ENCODE data around the gene KCNIP4.

The KCNIP4 gene

DNA sequence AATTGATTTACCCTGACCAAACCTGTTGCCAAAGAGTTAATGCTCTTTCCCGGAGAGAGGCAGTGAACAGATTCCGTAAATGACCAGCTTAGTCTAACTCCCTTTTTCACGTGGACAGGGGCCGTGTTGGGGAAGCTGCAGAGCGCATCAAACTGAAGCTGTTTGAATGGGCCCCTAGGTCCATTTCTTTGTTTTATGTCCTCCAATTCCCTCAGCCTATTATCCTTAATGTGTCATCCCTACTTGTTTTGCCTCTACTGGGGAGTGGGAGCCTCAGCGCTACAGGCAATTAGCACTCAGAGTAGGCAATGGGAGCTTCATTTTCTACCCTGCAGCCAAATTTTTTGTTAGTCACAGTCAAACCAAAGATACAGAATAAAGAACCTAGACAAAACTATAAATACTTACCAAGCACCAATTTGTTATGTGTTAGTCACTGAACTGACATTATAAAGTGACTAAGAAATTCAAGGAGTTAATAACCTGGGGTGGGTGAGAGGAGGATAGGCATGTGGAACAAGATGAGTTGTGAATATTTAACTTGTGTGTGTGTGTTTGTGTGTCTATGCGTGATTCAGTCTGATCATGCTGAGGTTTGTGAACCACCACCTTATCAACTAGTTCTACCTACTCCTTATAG is 830.9 kb downstream of the KCNIP4 start:
- DNase-seq (no peak), ATAC-seq (replicated peaks) (no peak)
- Mint-ChIP-seq H3K27me3 (no peaks in the 10 kb centered on the region), H3K27ac (no peak overlapping the region), H3K4me1 (no peaks in the 10 kb centered on the region), H3K4me3 (no peak overlapping the region), H3K36me3 (no peaks in the 10 kb centered on the region), H3K9me3 (peaks cover 0 to 9% of the 10 kb centered on the region in 2 donors)

DNA sequence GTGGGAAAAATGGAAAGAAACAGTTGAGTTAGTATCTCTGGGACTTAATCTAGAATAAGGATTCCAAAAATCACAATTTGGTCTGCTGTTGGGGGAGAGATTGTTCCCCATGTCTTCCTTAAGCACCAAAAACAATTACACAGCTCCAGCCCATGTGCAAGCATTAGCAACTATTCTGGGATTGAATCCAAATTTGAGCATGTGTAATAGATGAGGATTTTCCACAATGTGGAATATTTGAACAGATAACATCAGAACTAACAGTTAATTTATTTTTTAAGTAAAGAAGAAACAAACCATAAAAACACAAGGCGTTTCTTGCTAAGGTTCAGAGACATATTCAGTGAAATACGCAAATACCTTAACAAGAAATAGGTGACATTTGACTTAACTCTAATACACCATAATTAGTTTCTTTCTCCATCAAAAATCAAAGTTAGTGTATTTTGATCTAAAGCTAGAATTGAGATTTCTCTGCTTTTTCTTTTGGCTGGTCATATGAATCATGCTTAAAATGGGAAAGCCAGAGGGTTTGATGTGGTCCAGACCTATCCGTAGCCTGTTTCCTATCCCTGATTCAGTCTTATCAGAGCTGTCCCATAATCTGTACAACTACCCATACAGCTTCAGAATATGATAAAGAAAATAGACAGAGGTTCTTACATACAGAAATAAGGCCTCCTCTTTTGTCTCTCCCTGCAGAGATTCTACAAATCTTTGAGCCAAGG is 834.9 kb downstream of the KCNIP4 start:
- Mint-ChIP-seq H3K27ac (no peak overlapping the region), H3K27me3 (no peaks in the 10 kb centered on the region), H3K9me3 (peaks cover 0 to 10% of the 10 kb centered on the region in 2 donors), H3K4me1 (no peaks in the 10 kb centered on the region), H3K36me3 (no peaks in the 10 kb centered on the region), H3K4me3 (no peak overlapping the region)
- DNase-seq (no peak), ATAC-seq (replicated peaks) (no peak)

DNA sequence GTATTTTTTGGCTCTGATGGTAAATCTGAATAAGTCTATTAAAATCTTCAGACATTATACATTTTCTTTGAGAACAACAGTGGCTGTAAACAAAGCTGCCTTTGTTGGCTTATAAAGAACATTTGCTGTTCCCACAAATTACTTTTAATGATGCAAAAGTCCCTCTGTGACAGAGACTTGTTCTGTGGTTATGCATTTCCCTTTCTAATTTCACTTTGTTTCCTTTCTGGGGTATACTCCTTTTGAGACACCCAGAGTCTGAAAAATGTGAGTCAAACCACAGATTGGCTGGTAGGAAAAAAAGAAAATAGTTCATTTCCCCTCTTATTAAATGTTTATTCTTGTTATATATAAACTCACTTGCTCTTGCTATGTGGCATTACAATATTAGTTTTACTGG is 845.9 kb downstream of the KCNIP4 start:
- ATAC-seq (replicated peaks) (no peak), DNase-seq (no peak)
- no peaks in the 10 kb centered on the region for H3K27me3 Mint-ChIP-seq
- peaks cover 8 to 10% of the 10 kb centered on the region in 2 donors for H3K9me3 Mint-ChIP-seq
- no peaks in the 10 kb centered on the region for H3K36me3 Mint-ChIP-seq
- H3K4me1 Mint-ChIP-seq, result no peaks in the 10 kb centered on the region
- H3K27ac Mint-ChIP-seq, result no peak overlapping the region
- H3K4me3 Mint-ChIP-seq, result no peak overlapping the region

DNA sequence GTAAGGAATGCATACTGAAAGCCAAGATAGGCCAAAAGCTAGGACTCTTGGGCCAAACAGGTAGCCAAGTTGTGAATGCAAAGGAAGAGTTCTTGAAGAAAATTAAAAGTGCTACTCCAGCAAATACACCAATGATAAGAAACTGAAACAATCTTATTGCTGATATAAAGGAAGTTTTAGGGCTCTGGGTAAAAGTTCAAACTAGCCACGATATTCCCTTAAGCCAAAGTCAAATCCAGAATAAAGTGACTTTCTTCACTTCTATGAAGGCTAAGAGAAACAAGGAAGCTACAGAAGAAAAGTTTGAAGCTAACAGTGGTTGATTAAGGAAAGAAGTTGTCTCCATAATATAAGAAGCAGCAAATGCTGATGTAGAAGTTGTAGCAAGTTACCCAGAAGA is 850.7 kb downstream of the KCNIP4 start:
- Mint-ChIP-seq H3K36me3 (no peaks in the 10 kb centered on the region), H3K9me3 (peaks cover 6 to 10% of the 10 kb centered on the region in 2 donors), H3K4me1 (no peaks in the 10 kb centered on the region), H3K4me3 (no peak overlapping the region), H3K27me3 (no peaks in the 10 kb centered on the region), H3K27ac (no peak overlapping the region)
- DNase-seq, result no peak
- no peak for ATAC-seq (replicated peaks)

DNA sequence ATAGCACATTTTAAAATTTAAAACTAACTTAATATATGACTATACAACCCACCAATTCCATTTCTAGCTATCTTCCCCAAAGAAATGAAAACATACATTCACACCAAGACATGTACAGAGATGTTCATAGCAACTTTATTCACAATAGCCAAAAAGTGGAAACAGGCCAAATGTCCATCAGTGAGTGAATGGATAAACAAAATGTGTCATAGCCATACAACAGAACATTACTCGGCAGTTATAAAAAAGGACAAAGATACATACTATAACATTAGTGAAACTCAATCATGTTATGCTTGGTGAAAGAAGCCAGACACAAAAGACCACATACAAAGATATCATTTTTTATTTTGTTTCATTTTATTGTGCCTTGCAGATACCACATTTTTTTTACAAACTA is 851.5 kb downstream of the KCNIP4 start:
- peaks cover 6 to 10% of the 10 kb centered on the region in 2 donors for H3K9me3 Mint-ChIP-seq

DNA sequence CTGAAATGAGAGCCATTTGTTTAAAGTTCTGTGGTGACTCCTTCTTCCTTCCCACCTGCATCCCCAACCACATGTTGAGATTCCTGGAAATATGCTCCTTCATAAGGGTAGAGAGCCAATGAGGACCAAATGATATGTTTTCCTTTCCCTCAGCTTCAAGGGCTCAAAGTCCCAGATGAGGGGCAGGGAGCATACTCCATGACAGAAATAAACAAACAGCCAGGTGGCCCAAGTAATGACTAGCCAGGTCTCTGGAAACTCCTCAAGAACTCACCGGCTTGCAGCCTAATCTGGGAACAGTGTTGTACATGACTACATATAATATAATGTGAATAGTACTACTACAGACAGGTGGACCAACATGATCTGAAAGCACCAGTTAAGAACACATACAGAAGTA is 856.0 kb downstream of the KCNIP4 start:
- Mint-ChIP-seq H3K27ac (no peak overlapping the region), H3K27me3 (no peaks in the 10 kb centered on the region), H3K9me3 (peaks cover 6 to 16% of the 10 kb centered on the region in 2 donors), H3K36me3 (no peaks in the 10 kb centered on the region), H3K4me3 (no peak overlapping the region), H3K4me1 (no peaks in the 10 kb centered on the region)
- DNase-seq (no peak), ATAC-seq (replicated peaks) (no peak)

More for the DNA sequence above, 851.5 kb downstream of the KCNIP4 start:
- Mint-ChIP-seq H3K4me3 (no peak overlapping the region), H3K4me1 (no peaks in the 10 kb centered on the region), H3K36me3 (no peaks in the 10 kb centered on the region), H3K27ac (no peak overlapping the region), H3K27me3 (no peaks in the 10 kb centered on the region)
- DNase-seq (no peak), ATAC-seq (replicated peaks) (no peak)

DNA sequence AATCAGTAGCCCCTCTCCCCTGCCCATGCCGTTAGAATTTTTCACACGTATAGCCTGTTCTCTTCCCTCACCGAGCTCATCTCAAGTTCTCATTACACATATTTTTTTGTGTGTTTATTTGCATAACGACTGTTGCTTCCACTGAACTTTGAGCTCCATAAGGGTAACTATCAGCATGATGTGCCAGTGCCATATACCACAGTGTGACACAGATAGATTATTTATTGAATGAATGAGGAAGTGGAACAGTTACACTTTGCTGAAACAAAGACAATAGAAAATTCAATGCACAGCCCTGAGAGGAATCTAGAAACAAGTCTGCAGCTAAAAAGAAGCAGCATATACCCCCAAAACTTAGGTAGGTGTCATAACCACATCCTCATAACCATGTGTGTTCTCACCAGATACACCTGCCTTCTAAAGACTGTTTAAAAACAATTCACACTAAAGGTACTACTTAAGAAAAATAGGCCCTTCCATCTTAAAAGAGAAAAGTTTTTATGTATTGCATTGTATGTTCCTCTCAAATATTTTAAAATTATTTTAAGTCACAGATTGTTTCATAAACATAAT is 858.4 kb downstream of the KCNIP4 start:
- no peak for ATAC-seq (replicated peaks)
- no peaks in the 10 kb centered on the region for H3K36me3 Mint-ChIP-seq
- H3K27ac Mint-ChIP-seq, result no peak overlapping the region
- H3K4me1 Mint-ChIP-seq, result no peaks in the 10 kb centered on the region
- no peaks in the 10 kb centered on the region for H3K27me3 Mint-ChIP-seq
- no peak overlapping the region for H3K4me3 Mint-ChIP-seq
- no peak for DNase-seq
- peaks cover 5 to 17% of the 10 kb centered on the region in 2 donors for H3K9me3 Mint-ChIP-seq

DNA sequence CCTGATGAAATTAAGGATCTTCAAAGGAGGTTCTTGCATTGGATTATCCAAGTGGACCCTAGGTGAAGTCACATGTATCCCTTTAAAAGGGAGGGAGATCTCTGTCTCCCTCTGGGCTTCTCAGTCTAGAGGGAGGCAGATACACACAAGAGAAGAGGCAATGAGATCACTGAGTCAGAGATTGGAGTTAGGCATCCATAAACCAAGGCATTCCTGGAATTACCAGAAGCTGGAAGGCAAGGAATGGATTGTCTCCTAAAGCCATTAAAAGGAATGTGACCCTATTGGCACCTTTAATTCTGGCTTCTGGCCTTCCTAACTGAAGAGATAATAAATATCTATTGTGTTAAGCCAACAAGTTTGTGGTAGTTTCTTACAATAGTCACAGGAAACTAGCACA is 865.2 kb downstream of the KCNIP4 start:
- ATAC-seq (replicated peaks) (no peak), DNase-seq (no peak)
- H3K27ac Mint-ChIP-seq, result no peak overlapping the region
- no peaks in the 10 kb centered on the region for H3K4me1 Mint-ChIP-seq
- peaks cover 7 to 8% of the 10 kb centered on the region in 2 donors for H3K9me3 Mint-ChIP-seq
- H3K27me3 Mint-ChIP-seq, result no peaks in the 10 kb centered on the region
- no peaks in the 10 kb centered on the region for H3K36me3 Mint-ChIP-seq
- H3K4me3 Mint-ChIP-seq, result no peak overlapping the region

DNA sequence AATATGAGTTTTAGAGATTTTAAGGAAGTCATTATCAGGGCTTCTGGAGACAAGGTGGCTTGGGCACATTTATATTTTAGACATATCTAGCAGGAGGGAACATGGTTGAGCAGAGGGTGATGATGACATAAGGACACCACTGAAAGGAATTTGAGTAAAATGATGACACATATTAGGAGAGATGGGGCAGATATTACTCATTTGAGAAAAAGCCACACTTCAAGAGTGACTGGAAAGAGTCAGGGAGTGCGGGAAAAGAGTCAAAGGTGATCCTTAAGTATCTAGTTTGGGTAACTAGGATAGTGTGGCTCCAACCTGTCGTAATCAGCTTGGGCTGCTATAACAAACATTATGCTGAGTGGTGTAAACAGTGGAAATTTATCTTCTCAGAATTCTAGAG is 870.6 kb downstream of the KCNIP4 start:
- H3K4me1 Mint-ChIP-seq, result no peaks in the 10 kb centered on the region
- no peaks in the 10 kb centered on the region for H3K36me3 Mint-ChIP-seq
- H3K27ac Mint-ChIP-seq, result no peak overlapping the region
- H3K4me3 Mint-ChIP-seq, result no peak overlapping the region
- ATAC-seq (replicated peaks) (no peak), DNase-seq (no peak)
- peaks cover 6% of the 10 kb centered on the region in 2 donors for H3K9me3 Mint-ChIP-seq
- no peaks in the 10 kb centered on the region for H3K27me3 Mint-ChIP-seq

DNA sequence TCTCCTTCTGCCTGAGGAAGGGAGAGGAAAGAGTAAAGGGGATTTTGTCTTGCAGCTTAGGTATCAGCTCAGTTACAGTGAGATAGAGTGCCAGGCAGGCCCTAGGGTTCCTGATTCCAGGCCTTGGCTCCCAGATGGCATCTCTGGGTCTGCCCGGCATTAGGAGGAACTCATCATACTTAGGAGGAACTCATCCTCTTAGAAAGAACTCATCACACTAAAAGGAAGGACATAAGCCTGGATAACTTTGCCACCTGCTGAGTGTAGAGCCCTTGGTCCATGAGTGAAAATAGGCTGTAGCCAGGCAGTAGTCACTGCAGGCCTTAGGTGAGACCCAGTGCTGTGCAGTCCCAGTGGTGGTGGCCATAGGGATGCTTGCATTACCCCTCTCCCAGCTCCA is 881.2 kb downstream of the KCNIP4 start:
- Mint-ChIP-seq H3K36me3 (no peaks in the 10 kb centered on the region), H3K27ac (no peak overlapping the region), H3K4me1 (no peaks in the 10 kb centered on the region)

DNA sequence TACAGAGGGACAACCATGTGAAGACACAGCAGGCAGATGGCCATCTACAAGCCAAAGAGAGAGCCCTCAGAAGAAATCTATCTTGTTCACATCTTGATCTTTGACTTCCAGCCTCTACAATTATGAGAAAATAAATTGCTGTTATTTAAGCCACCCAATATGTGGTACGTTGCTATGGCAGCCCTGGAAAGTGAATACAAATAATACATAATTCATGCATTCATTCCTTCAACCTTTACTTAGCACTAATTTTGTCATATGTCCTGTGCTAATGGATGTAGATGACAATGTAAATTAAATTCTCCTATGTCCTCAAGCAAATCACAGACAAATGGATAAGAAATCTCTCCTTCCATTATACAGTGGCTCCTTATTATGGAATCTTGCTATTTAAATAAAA is 886.7 kb downstream of the KCNIP4 start:
- Mint-ChIP-seq H3K9me3 (peaks cover 6 to 9% of the 10 kb centered on the region in 2 donors), H3K4me1 (no peaks in the 10 kb centered on the region), H3K4me3 (no peak overlapping the region), H3K36me3 (no peaks in the 10 kb centered on the region), H3K27me3 (no peaks in the 10 kb centered on the region), H3K27ac (no peak overlapping the region)
- DNase-seq (no peak), ATAC-seq (replicated peaks) (no peak)

More for the DNA sequence above, 881.2 kb downstream of the KCNIP4 start:
- no peak for ATAC-seq (replicated peaks)
- DNase-seq, result no peak
- Mint-ChIP-seq H3K9me3 (peaks cover 2 to 9% of the 10 kb centered on the region in 2 donors), H3K4me3 (no peak overlapping the region), H3K27me3 (no peaks in the 10 kb centered on the region)

DNA sequence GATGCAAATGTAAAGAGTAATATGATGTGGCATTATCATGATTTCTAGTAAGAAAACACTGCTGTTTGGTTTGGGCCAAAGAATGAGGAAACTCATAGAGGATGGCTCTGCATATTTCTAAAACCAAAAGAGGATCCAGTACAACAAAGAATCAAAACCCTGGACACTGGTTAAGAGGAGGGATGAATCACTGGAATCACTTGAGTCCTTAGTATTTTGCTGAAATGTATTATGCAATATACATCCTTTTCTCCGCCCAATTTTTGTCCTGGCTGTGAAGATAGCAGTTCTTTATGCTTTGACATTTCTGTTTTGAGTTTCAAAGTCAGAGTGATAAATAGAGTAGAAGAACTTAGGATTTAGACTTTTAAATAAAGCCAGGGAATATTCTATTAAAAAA is 902.4 kb downstream of the KCNIP4 start:
- no peak overlapping the region for H3K4me3 Mint-ChIP-seq
- H3K27me3 Mint-ChIP-seq, result no peaks in the 10 kb centered on the region
- no peak for ATAC-seq (replicated peaks)
- no peak overlapping the region for H3K27ac Mint-ChIP-seq
- H3K4me1 Mint-ChIP-seq, result no peaks in the 10 kb centered on the region
- DNase-seq, result no peak
- H3K9me3 Mint-ChIP-seq, result peaks cover 0 to 2% of the 10 kb centered on the region in 2 donors
- H3K36me3 Mint-ChIP-seq, result no peaks in the 10 kb centered on the region

DNA sequence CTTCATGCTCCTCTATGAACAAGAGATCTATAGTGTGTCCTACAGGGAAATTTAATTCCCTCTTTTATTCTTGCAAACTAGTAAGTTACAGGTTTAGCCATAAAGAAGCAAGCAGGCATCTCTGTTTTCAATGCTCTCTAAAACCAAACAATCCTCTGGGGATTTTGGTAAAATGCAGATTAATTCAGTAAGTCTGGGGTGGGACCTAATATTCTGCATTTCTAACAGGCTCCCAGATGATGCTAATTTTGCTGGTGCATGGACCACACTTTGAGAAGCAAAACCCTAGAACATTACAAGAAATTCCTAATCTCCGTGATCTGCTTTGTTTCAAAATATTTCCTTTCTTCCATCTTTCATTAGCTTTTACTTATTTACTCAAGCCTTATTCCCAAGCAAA is 903.5 kb downstream of the KCNIP4 start:
- no peak for DNase-seq
- H3K4me3 Mint-ChIP-seq, result no peak overlapping the region
- H3K4me1 Mint-ChIP-seq, result no peaks in the 10 kb centered on the region
- no peak for ATAC-seq (replicated peaks)
- peaks cover 0 to 2% of the 10 kb centered on the region in 2 donors for H3K9me3 Mint-ChIP-seq
- H3K27ac Mint-ChIP-seq, result no peak overlapping the region
- H3K27me3 Mint-ChIP-seq, result no peaks in the 10 kb centered on the region
- no peaks in the 10 kb centered on the region for H3K36me3 Mint-ChIP-seq

DNA sequence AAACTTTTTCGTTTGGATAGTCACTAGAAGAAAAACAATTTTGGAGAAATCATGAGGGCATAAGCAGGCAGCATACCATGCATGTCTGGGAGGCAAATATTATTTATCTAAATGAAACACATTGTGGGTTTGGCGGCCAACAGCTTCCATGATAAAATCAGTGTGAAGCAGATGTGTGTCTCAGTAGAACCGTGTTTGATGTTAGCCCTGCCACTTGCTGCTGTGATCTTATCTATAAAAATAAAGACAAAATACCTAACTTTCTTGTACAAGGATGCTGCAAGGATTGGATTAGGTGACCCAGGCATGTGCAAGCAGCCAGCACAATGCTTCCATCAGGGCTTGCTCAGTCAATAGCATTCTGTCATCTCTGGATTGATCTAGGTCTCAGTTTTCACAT is 906.9 kb downstream of the KCNIP4 start:
- Mint-ChIP-seq H3K36me3 (no peaks in the 10 kb centered on the region), H3K27me3 (no peaks in the 10 kb centered on the region), H3K4me1 (no peaks in the 10 kb centered on the region), H3K4me3 (no peak overlapping the region), H3K9me3 (peaks cover 2 to 5% of the 10 kb centered on the region in 2 donors), H3K27ac (no peak overlapping the region)
- DNase-seq (no peak), ATAC-seq (replicated peaks) (no peak)

DNA sequence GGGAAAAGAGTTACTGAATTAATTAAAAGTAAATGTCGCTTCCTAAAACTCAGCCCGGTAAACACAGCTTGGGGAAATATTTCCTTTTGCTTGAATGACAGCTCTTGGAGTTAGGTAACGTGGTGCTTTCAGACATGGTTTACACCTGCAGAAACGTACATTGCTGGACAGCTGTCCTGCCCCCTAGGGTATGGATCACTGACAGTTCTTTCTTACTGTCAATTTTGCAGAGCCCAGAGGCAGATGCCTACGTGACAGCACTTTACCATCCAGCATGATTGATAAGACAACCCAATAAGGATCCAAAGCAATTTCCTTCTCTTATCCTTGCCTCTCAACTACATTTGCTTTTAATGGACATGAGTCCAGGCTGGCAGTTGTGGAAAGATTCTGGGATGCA is 913.8 kb downstream of the KCNIP4 start:
- ATAC-seq (replicated peaks) (no peak), DNase-seq (no peak)
- no peak overlapping the region for H3K27ac Mint-ChIP-seq
- no peak overlapping the region for H3K4me3 Mint-ChIP-seq
- H3K9me3 Mint-ChIP-seq, result peaks cover 2 to 6% of the 10 kb centered on the region in 2 donors
- H3K4me1 Mint-ChIP-seq, result no peaks in the 10 kb centered on the region
- no peaks in the 10 kb centered on the region for H3K36me3 Mint-ChIP-seq
- no peaks in the 10 kb centered on the region for H3K27me3 Mint-ChIP-seq
